GM18505 (cell line): ENCODE data around the gene DLG2.

Experiments
- ATAC-seq: cut with Tn5 transposase; IDR thresholded peaks from one replicate; pipeline ENCODE4 v1.9.1; 2021; ENCODE audit not compliant: unreplicated experiment
- POLR2A ChIP-seq: IDR thresholded peaks from 4 replicates; pipeline ENCODE4 v1.6.1; 2011; ENCODE audit warnings: borderline replicate concordance; ENCODE audit not compliant: insufficient read depth, insufficient read length; ENCODE audit errors: extremely low read depth

DLG2 gene

GRCh38 chr11:84256618-84257017, 1370.5 kb downstream of the DLG2 start:
- ATAC-seq = no peak
- TF ChIP-seq POLR2A = no peak

GRCh38 chr11:84255483-84255882, 1371.7 kb downstream of the DLG2 start:
- no peak for ATAC-seq
- TF ChIP-seq POLR2A = no peak

GRCh38 chr11:84250834-84251613, 1376.1 kb downstream of the DLG2 start:
- no peak for TF ChIP-seq POLR2A
- no peak for ATAC-seq

- ATAC-seq = peak; percentile 89
- TF ChIP-seq POLR2A = no peak
Observed at GRCh38 chr11:84249344-84250135, 1377.6 kb downstream of the DLG2 start.

- no peak for ATAC-seq
- TF ChIP-seq POLR2A = no peak
Observed at GRCh38 chr11:84247926-84248325, 1379.2 kb downstream of the DLG2 start.

- TF ChIP-seq POLR2A = no peak
- ATAC-seq = no peak
Observed at GRCh38 chr11:84247129-84247528, 1380.0 kb downstream of the DLG2 start.

GRCh38 chr11:84243629-84244263, 1383.4 kb downstream of the DLG2 start:
- TF ChIP-seq POLR2A = no peak
- ATAC-seq = peak; percentile 76

- ATAC-seq = no peak
- no peak for TF ChIP-seq POLR2A
Observed at GRCh38 chr11:84241343-84242131, 1385.6 kb downstream of the DLG2 start.

- ATAC-seq = no peak
- no peak for TF ChIP-seq POLR2A
Observed at GRCh38 chr11:84240847-84241246, 1386.3 kb downstream of the DLG2 start.

- TF ChIP-seq POLR2A = no peak
- no peak for ATAC-seq
Observed at GRCh38 chr11:84236436-84236835, 1390.7 kb downstream of the DLG2 start.

- TF ChIP-seq POLR2A = no peak
- no peak for ATAC-seq
Observed at GRCh38 chr11:84234462-84235202, 1392.5 kb downstream of the DLG2 start.

- no peak for ATAC-seq
Observed at GRCh38 chr11:84234011-84234410, 1393.1 kb downstream of the DLG2 start.

GRCh38 chr11:84232511-84232910, 1394.6 kb downstream of the DLG2 start:
- ATAC-seq = no peak
- TF ChIP-seq POLR2A = no peak

More at GRCh38 chr11:84234011-84234410, 1393.1 kb downstream of the DLG2 start:
- TF ChIP-seq POLR2A = no peak

- no peak for ATAC-seq
Observed at GRCh38 chr11:84230402-84230801, 1396.7 kb downstream of the DLG2 start.

More at GRCh38 chr11:84230402-84230801, 1396.7 kb downstream of the DLG2 start:
- TF ChIP-seq POLR2A = no peak
